ENCODE data around the gene NELL2. TPM values are rescaled to one million over a fixed set of nuclear protein-coding genes. Genes with fewer than 3 reads are reported as not detected.
"Not testable (repeated sequence)": the region's sequence is repeated elsewhere in the genome, so short reads cannot be mapped to it uniquely, and the experiment has no call there.

Gene NELL2
- total RNA-seq, 1 experiment from 2014 or later, result not detected

GRCh38 chr12:44847888-44848702 lies 28.0 kb downstream of the NELL2 start:
- no peak for DNase-seq (ENCODE audit: low spot score)

GRCh38 chr12:44847403-44847802 lies 28.7 kb downstream of the NELL2 start:
- no peak for DNase-seq (ENCODE audit: low spot score)

GRCh38 chr12:44846826-44847225 lies 29.3 kb downstream of the NELL2 start:
- no peak for DNase-seq (ENCODE audit: low spot score)

- DNase-seq (ENCODE audit: low spot score), result no peak
These were observed 33.4 kb downstream of the NELL2 start for GRCh38 chr12:44842669-44843068.

- DNase-seq (ENCODE audit: low spot score), result no peak
These were observed 36.3 kb downstream of the NELL2 start for GRCh38 chr12:44839785-44840184.

- DNase-seq (ENCODE audit: low spot score), result no peak
These were observed 38.9 kb downstream of the NELL2 start for GRCh38 chr12:44837114-44837755.

GRCh38 chr12:44835641-44836379 lies 40.3 kb downstream of the NELL2 start:
- no peak for DNase-seq (ENCODE audit: low spot score)

GRCh38 chr12:44834996-44835395 lies 41.1 kb downstream of the NELL2 start:
- DNase-seq (ENCODE audit: low spot score), result not testable (repeated sequence)

- DNase-seq (ENCODE audit: low spot score), result no peak
These were observed 42.6 kb downstream of the NELL2 start for GRCh38 chr12:44833561-44833960.

- DNase-seq (ENCODE audit: low spot score), result no peak
These were observed 45.5 kb downstream of the NELL2 start for GRCh38 chr12:44830566-44831055.

GRCh38 chr12:44829045-44829444 lies 47.1 kb downstream of the NELL2 start:
- no peak for DNase-seq (ENCODE audit: low spot score)

GRCh38 chr12:44827832-44828438 lies 48.2 kb downstream of the NELL2 start:
- no peak for DNase-seq (ENCODE audit: low spot score)

- DNase-seq (ENCODE audit: low spot score), result not testable (repeated sequence)
These were observed 54.4 kb downstream of the NELL2 start for GRCh38 chr12:44821702-44822101.

GRCh38 chr12:44819884-44820283 lies 56.2 kb downstream of the NELL2 start:
- no peak for DNase-seq (ENCODE audit: low spot score)

- no peak for DNase-seq (ENCODE audit: low spot score)
These were observed 58.4 kb downstream of the NELL2 start for GRCh38 chr12:44817687-44818086.

- DNase-seq (ENCODE audit: low spot score), result no peak
These were observed 59.6 kb downstream of the NELL2 start for GRCh38 chr12:44816446-44817017.

GRCh38 chr12:44812062-44812461 lies 64.1 kb downstream of the NELL2 start:
- peak; percentile 28 for DNase-seq (ENCODE audit: low spot score)

- DNase-seq (ENCODE audit: low spot score), result no peak
These were observed 72.0 kb downstream of the NELL2 start for GRCh38 chr12:44804068-44804467.

- DNase-seq (ENCODE audit: low spot score), result no peak
These were observed 80.1 kb downstream of the NELL2 start for GRCh38 chr12:44795970-44796369.

GRCh38 chr12:44788731-44789130 lies 87.4 kb downstream of the NELL2 start:
- DNase-seq (ENCODE audit: low spot score), result no peak

GRCh38 chr12:44780221-44780790 lies 95.8 kb downstream of the NELL2 start:
- DNase-seq (ENCODE audit: low spot score), result no peak

Data from HT-29 (cell line).